K562 (cell line): Measurements from ENCODE around the gene MAMDC4. TPM values are rescaled to one million over a fixed set of nuclear protein-coding genes. Genes with fewer than 3 reads are reported as not detected.

Experiments
- ATAC-seq: fragments of 200-7000 bp; cut with Tn5 transposase; 3 replicates; pipeline ENCODE4 v1.9.1; 2020; ENCODE audit warnings: moderate library complexity
- BruUV-seq: library from RNA; stranded (reverse); fragments of 400-500 nt; replicated peaks from 2 replicates; lab custom pipeline; 2021; lab: Mats Ljungman, UMichigan
- CTCF ChIA-PET: fragments of 300-600 bp; formaldehyde crosslinking; extraction: SDS; loops from one replicate; lab custom pipeline; 2021; ENCODE audit warnings: low intra/inter-chr PET ratio; lab: Yijun Ruan, JAX
- POLR2A ChIA-PET: fragments of 300-600, 350-650 bp; sonication (Branson Sonifier 250); formaldehyde crosslinking; extraction: SDS; loops from one replicate; lab custom pipeline; 2021; ENCODE audit warnings: antibody characterized with exemption, inconsistent platforms; lab: Yijun Ruan, JAX
- DNase-seq, 4 experiments: peaks; one replicate each; pipeline versions ENCODE4 v3.0.0 to v3.0.0-alpha.2; 2011 to 2018; ENCODE audit warnings: low spot score in 3 of 4, mixed read lengths in 3 of 4; ENCODE audit errors: extremely low read depth in 1 of 4
- FAIRE-seq: peaks from 2 replicates; lab custom pipeline; 2011; peaks lifted over from hg19 to GRCh38; lab: Jason Lieb, UNC
- H2AFZ ChIP-seq: 2 replicates; pipeline ENCODE4 v1.6.0; 2011; ENCODE audit warnings: low read depth, low read length, control low read depth, inconsistent platforms
- H3K27ac ChIP-seq: fragments of 200-600 bp; 3 replicates; pipeline ENCODE4 v1.8.0; 2011; ENCODE audit warnings: low read depth, mild to moderate bottlenecking, control low read depth, inconsistent platforms, low read length, moderate library complexity, mixed read lengths; ENCODE audit errors: extremely low read depth
- H3K27me3 ChIP-seq, 2 experiments: fragments of 300-600 bp in 1 of 2; 2 replicates in 1 of 2; 3 replicates in 1 of 2; pipeline versions ENCODE4 v1.6.0 to v1.8.0; 2011; ENCODE audit warnings: inconsistent platforms in 2 of 2, low read length in 2 of 2, mild to moderate bottlenecking in 1 of 2, mixed read lengths in 1 of 2, moderate library complexity in 1 of 2; ENCODE audit not compliant: control insufficient read depth in 2 of 2, insufficient read depth in 2 of 2
- H3K36me3 ChIP-seq: fragments of 300-600 bp; 3 replicates; pipeline ENCODE4 v1.8.0; 2011; ENCODE audit warnings: mild to moderate bottlenecking, low read length, inconsistent platforms; ENCODE audit not compliant: control insufficient read depth, insufficient read depth
- H3K4me1 ChIP-seq, 2 experiments: fragments of 200-600 bp in 1 of 2; replicated peaks in 1 of 2; 2 replicates in 1 of 2; 3 replicates in 1 of 2; pipeline versions ENCODE4 v1.5.1 to v1.8.0; 2011; ENCODE audit warnings: inconsistent platforms in 2 of 2, low read length in 2 of 2, mild to moderate bottlenecking in 1 of 2, mixed read lengths in 1 of 2, moderate library complexity in 1 of 2; ENCODE audit not compliant: control insufficient read depth in 2 of 2, insufficient read depth in 2 of 2
- H3K4me2 ChIP-seq: 2 replicates; pipeline ENCODE4 v1.6.1; 2011; ENCODE audit warnings: low read length, control low read depth, inconsistent platforms, mixed read lengths; ENCODE audit not compliant: insufficient read depth
- H3K4me3 ChIP-seq: fragments of 200-600 bp; sonication (generic), shearing (Covaris generic); 2 replicates; pipeline ENCODE4 v1.5.1; 2016; ENCODE audit warnings: control low read depth, inconsistent platforms
- H3K79me2 ChIP-seq: fragments of 200-600 bp; 3 replicates; pipeline ENCODE4 v1.8.0; 2011; ENCODE audit warnings: low read length, inconsistent platforms; ENCODE audit not compliant: control insufficient read depth, insufficient read depth
- H3K9ac ChIP-seq, 2 experiments: 2 replicates each; pipeline versions ENCODE4 v1.6.0 to v1.6.1; 2011; ENCODE audit warnings: low read depth in 2 of 2, low read length in 2 of 2, control low read depth in 1 of 2, inconsistent platforms in 1 of 2, mild to moderate bottlenecking in 1 of 2, mixed read lengths in 1 of 2; ENCODE audit not compliant: insufficient read depth in 1 of 2
- H3K9me1 ChIP-seq: one replicate; pipeline ENCODE4 v1.6.0; 2011; ENCODE audit warnings: inconsistent platforms, mild to moderate bottlenecking, low read length, moderate library complexity; ENCODE audit not compliant: control insufficient read depth, insufficient read depth
- H3K9me3 ChIP-seq: replicated peaks from 2 replicates; pipeline ENCODE4 v1.5.1; 2011; ENCODE audit warnings: low read depth, low read length, inconsistent platforms; ENCODE audit not compliant: control insufficient read depth, insufficient read depth
- H4K20me1 ChIP-seq: replicated peaks from 2 replicates; pipeline ENCODE4 v1.6.1; 2011; ENCODE audit warnings: low read length, inconsistent platforms, mixed read lengths; ENCODE audit not compliant: control insufficient read depth, insufficient read depth
- ARID2 ChIP-seq: fragments of 450-650 bp; IDR thresholded peaks from 2 replicates; pipeline ENCODE4 v1.6.1; 2017; ENCODE audit warnings: antibody characterized with exemption, mild to moderate bottlenecking
- CBX8 ChIP-seq: fragments of 200-600 bp; sonication (generic); IDR thresholded peaks from 2 replicates; pipeline ENCODE4 v1.6.1; 2012; ENCODE audit warnings: borderline replicate concordance, mixed run types, low read depth, mild to moderate bottlenecking, moderate library complexity, mixed read lengths, low read length, control low read depth, inconsistent platforms; ENCODE audit not compliant: poor library complexity, severe bottlenecking; ENCODE audit errors: extremely low read depth
- KAT8 ChIP-seq: fragments of 450-650 bp; IDR thresholded peaks from 2 replicates; pipeline ENCODE4 v1.6.1; 2016; ENCODE audit warnings: low read depth, mild to moderate bottlenecking
- POLR2G ChIP-seq: fragments of 200-400 bp; formaldehyde crosslinking; IDR thresholded peaks from 2 replicates; pipeline ENCODE4 v1.6.1; 2017; ENCODE audit warnings: low read depth, mild to moderate bottlenecking, antibody characterized with exemption, low read length, moderate library complexity
- WGBS: fragments of 100-300 bp; shearing (Covaris generic); methylation state at CpG from one replicate; pipeline ENCODE4 v1.1.6; 2016; ENCODE audit warnings: low coverage, mixed read lengths; ENCODE audit not compliant: insufficient coverage; ENCODE audit errors: missing lambda C conversion rate; 5-methylcytosine and 5-hydroxymethylcytosine counted together
- in situ Hi-C: fragments of 300-500 bp; cut with MboI; formaldehyde crosslinking; loops from 4 replicates; pipeline ENCODE4 v1.15.0; 2018; ENCODE audit warnings: inconsistent platforms, mixed read lengths
- intact Hi-C: fragments of 100-400 bp; cut with micrococcal nuclease; formaldehyde crosslinking; loops from 2 replicates; pipeline ENCODE4 v1.14.2; 2022
- polyA plus RNA-seq, 8 experiments: library from polyadenylated mRNA; depleted of rRNA in 4 of 8; stranded (reverse) in 5 of 8; unstranded in 3 of 8; fragments of >200 nt; fragmentation: Nextera tagmentation in 2 of 8; fragmentation: Illumina TruSeq in 1 of 8; extraction: Ambion mirVana in 2 of 8; extraction: Trizol in 1 of 8; gene quantifications; 2 replicates each; pipeline versions ENCODE4 v1.2.1 to v1.2.3, GENCODE V29; 2011 to 2014; ENCODE audit warnings: inconsistent platforms in 1 of 8, missing spikeins in 1 of 8
- total RNA-seq, 7 experiments: library from RNA; depleted of rRNA in 6 of 7; stranded (reverse); fragments of >200 nt in 6 of 7; fragmentation: Illumina TruSeq in 2 of 7; extraction: Trizol in 2 of 7; gene quantifications; 2 replicates each; pipeline versions ENCODE4 v1.2.1 to v1.2.3, GENCODE V29; 2011 to 2021; ENCODE audit warnings: low replicate concordance in 1 of 7
- TF ChIP-seq, protein P1 (sequence below), 3 experiments: IDR thresholded peaks in 2 of 3; conservative IDR thresholded peaks in 1 of 3; 2 replicates each; pipeline ENCODE4 v1.5.1; 2011 to 2012; ENCODE audit warnings: low read length in 3 of 3, mild to moderate bottlenecking in 3 of 3, control low read depth in 2 of 3, improper control_type of control experiment in 1 of 3, inconsistent platforms in 1 of 3, low read depth in 1 of 3, mixed read lengths in 1 of 3, moderate library complexity in 1 of 3; ENCODE audit not compliant: insufficient read depth in 2 of 3
- TF ChIP-seq, protein P2 (sequence below): fragments of 250-450 bp; sonication (Bioruptor Pico); IDR thresholded peaks from 2 replicates; pipeline ENCODE4 v1.4.0; 2020; ENCODE audit warnings: mild to moderate bottlenecking, moderate library complexity
- TF ChIP-seq, protein P3 (sequence below): sonication (generic); formaldehyde crosslinking; IDR thresholded peaks from 2 replicates; pipeline ENCODE4 v1.8.1; 2023; ENCODE audit warnings: mild to moderate bottlenecking, missing genetic modification reagents
- TF ChIP-seq, protein P4 (sequence below): sonication (generic); formaldehyde crosslinking; IDR thresholded peaks from 2 replicates; pipeline ENCODE4 v1.8.0; 2022; ENCODE audit warnings: mild to moderate bottlenecking, missing genetic modification reagents
- TF ChIP-seq, protein P5 (sequence below): fragments of 450-650 bp; IDR thresholded peaks from 2 replicates; pipeline ENCODE4 v1.6.1; 2016; ENCODE audit warnings: mild to moderate bottlenecking

The MAMDC4 gene
- total and polyA plus RNA-seq, 9 of the 15 experiments (the other 6 are each of a cell fraction or from before 2014, with no cell fraction given) = 0.03 to 10.8 (median 1.5) TPM

DNA sequence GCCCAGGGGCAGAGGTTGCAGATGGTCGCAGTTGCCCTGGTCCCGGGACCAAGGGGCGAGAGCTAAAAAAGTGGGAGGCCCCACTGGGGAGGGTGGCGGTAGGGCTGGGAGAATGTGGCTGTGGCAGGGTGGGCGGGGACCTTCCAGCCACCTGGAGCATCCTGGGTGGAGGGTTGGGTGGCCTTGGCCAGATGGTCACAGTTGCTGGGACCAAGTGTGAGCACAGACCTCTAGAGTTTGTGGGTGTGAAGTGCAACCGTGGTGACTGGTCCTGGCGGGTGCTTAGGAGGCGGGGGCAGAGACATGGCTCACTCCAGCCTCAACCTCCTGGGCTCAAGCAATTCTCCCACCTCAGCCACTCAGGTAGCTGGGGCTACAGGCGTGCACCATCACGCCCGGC lies 28.5 kb downstream of the MAMDC4 start:
- Histone ChIP-seq H3K9me3 (no peaks in the 10 kb centered on the region), H3K36me3 (peaks cover 6% of the 10 kb centered on the region; the same call in 1 of the 3 replicates), H3K9ac (no peak overlapping the region), H3K9me1 (peaks cover 2% of the 10 kb centered on the region), H3K4me2 (no peak overlapping the region), H3K27me3 (no peaks in the 10 kb centered on the region), H3K27ac (no peak overlapping the region), H4K20me1 (no peaks in the 10 kb centered on the region), H3K4me1 (peaks cover 21 to 44% of the 10 kb centered on the region in 2 experiments), H3K79me2 (peaks cover 10% of the 10 kb centered on the region), H3K4me3 (no peak overlapping the region), H2AFZ (no peak overlapping the region)
- no peak for FAIRE-seq
- 43% methylated on average over 4 of the region's 11 CpGs for WGBS
- intact Hi-C loops = no loop called here
- BruUV-seq = no TSS peak
- TF ChIP-seq, protein P1, sequence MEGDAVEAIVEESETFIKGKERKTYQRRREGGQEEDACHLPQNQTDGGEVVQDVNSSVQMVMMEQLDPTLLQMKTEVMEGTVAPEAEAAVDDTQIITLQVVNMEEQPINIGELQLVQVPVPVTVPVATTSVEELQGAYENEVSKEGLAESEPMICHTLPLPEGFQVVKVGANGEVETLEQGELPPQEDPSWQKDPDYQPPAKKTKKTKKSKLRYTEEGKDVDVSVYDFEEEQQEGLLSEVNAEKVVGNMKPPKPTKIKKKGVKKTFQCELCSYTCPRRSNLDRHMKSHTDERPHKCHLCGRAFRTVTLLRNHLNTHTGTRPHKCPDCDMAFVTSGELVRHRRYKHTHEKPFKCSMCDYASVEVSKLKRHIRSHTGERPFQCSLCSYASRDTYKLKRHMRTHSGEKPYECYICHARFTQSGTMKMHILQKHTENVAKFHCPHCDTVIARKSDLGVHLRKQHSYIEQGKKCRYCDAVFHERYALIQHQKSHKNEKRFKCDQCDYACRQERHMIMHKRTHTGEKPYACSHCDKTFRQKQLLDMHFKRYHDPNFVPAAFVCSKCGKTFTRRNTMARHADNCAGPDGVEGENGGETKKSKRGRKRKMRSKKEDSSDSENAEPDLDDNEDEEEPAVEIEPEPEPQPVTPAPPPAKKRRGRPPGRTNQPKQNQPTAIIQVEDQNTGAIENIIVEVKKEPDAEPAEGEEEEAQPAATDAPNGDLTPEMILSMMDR (IDR thresholded peaks at IDR 0.05 in 2 of 3, conservative IDR thresholded peaks at IDR 0.05 in 1 of 3; ENCODE audit: insufficient read depth in 2 of 3, low read depth in 1 of 3, low read length in 3 of 3) = 0 out of 6 replicates have a peak, but pooled peaks of 1 of the 3 experiments have one; percentile 3
- TF ChIP-seq ARID2 (no peak), CBX8 (no peak), POLR2G (peak; percentile 51; the same call in 1 of the 2 replicates), KAT8 (no peak)
- TF ChIP-seq, protein P2, sequence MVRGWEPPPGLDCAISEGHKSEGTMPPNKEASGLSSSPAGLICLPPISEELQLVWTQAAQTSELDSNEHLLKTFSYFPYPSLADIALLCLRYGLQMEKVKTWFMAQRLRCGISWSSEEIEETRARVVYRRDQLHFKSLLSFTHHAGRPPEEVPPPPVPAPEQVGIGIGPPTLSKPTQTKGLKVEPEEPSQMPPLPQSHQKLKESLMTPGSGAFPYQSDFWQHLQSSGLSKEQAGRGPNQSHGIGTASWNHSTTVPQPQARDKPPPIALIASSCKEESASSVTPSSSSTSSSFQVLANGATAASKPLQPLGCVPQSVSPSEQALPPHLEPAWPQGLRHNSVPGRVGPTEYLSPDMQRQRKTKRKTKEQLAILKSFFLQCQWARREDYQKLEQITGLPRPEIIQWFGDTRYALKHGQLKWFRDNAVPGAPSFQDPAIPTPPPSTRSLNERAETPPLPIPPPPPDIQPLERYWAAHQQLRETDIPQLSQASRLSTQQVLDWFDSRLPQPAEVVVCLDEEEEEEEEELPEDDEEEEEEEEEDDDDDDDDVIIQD = no peak
- TF ChIP-seq, protein P3, sequence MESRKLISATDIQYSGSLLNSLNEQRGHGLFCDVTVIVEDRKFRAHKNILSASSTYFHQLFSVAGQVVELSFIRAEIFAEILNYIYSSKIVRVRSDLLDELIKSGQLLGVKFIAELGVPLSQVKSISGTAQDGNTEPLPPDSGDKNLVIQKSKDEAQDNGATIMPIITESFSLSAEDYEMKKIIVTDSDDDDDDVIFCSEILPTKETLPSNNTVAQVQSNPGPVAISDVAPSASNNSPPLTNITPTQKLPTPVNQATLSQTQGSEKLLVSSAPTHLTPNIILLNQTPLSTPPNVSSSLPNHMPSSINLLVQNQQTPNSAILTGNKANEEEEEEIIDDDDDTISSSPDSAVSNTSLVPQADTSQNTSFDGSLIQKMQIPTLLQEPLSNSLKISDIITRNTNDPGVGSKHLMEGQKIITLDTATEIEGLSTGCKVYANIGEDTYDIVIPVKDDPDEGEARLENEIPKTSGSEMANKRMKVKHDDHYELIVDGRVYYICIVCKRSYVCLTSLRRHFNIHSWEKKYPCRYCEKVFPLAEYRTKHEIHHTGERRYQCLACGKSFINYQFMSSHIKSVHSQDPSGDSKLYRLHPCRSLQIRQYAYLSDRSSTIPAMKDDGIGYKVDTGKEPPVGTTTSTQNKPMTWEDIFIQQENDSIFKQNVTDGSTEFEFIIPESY (CRISPR knock-in tag) = peak; percentile 80
- TF ChIP-seq, protein P4, sequence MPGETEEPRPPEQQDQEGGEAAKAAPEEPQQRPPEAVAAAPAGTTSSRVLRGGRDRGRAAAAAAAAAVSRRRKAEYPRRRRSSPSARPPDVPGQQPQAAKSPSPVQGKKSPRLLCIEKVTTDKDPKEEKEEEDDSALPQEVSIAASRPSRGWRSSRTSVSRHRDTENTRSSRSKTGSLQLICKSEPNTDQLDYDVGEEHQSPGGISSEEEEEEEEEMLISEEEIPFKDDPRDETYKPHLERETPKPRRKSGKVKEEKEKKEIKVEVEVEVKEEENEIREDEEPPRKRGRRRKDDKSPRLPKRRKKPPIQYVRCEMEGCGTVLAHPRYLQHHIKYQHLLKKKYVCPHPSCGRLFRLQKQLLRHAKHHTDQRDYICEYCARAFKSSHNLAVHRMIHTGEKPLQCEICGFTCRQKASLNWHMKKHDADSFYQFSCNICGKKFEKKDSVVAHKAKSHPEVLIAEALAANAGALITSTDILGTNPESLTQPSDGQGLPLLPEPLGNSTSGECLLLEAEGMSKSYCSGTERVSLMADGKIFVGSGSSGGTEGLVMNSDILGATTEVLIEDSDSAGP (CRISPR knock-in tag) = no peak
- TF ChIP-seq, protein P5, sequence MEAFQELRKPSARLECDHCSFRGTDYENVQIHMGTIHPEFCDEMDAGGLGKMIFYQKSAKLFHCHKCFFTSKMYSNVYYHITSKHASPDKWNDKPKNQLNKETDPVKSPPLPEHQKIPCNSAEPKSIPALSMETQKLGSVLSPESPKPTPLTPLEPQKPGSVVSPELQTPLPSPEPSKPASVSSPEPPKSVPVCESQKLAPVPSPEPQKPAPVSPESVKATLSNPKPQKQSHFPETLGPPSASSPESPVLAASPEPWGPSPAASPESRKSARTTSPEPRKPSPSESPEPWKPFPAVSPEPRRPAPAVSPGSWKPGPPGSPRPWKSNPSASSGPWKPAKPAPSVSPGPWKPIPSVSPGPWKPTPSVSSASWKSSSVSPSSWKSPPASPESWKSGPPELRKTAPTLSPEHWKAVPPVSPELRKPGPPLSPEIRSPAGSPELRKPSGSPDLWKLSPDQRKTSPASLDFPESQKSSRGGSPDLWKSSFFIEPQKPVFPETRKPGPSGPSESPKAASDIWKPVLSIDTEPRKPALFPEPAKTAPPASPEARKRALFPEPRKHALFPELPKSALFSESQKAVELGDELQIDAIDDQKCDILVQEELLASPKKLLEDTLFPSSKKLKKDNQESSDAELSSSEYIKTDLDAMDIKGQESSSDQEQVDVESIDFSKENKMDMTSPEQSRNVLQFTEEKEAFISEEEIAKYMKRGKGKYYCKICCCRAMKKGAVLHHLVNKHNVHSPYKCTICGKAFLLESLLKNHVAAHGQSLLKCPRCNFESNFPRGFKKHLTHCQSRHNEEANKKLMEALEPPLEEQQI = no peak
- CTCF ChIA-PET = no interaction called here
- DNase-seq = peak in 2 of 4 experiments; percentile 29 to 37
- ATAC-seq = peak; percentile 18; the same call in 2 of the 3 replicates
- POLR2A ChIA-PET = interaction anchor here (0.5 to 2.2 kb wide), 5 partner anchors 10 to 703 kb away, joined by 3 to 15 read pairs (median 4); no protein-coding TSS in a partner anchor
- in situ Hi-C loops = no loop called here
